Peyer's patch (tissue), 4 donors: Measurements from ENCODE around the gene SAE1.

Source experiments
- CTCF ChIP-seq, 6 experiments: fragments of 450-650 bp in 4 of 6; fragments of 200-600 bp in 2 of 6; sonication (generic) in 1 of 6; IDR thresholded peaks; one replicate each; pipeline ENCODE4 v1.5.1; 2017 to 2019; ENCODE audit warnings: antibody characterized with exemption in 6 of 6, mild to moderate bottlenecking in 3 of 6, moderate library complexity in 1 of 6
- POLR2A ChIP-seq, 2 donors: fragments of 450-650 bp; IDR thresholded peaks; one replicate each; pipeline ENCODE4 v1.5.1; 2017; ENCODE audit warnings: antibody characterized with exemption in 2 of 2, mild to moderate bottlenecking in 2 of 2, moderate library complexity in 2 of 2

DNA sequence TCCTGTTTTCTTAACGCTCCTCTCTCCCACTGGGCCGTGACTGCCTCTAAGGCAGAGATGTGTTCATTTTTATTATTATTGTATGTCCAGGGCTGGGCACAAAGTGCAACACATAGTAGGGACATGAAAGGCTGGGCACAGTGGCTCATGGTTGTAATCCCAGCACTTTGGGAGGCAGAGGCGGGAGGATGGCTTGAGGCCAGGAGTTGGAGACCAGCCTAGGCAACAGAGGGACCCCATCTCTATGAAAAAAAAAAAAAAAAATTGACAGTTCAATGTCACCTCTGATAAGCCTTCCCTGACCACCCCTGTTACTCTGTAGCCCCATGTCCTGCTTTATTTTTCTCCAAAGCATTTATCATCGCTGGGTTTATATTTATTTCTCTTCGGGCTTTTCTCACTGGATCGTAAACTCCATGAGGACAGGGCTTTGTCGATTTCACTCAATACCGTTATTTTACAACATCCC is 481 bp upstream of the SAE1 start:
- TF ChIP-seq CTCF (IDR thresholded peaks at IDR 0.05) (no peak), POLR2A (IDR thresholded peaks at IDR 0.05) (no peak)
